Measurements from ENCODE around the gene YOD1. TPM values are rescaled to one million over a fixed set of nuclear protein-coding genes. Genes with fewer than 3 reads are reported as not detected.

YOD1 gene
- total and polyA plus RNA-seq, 7 donors: 1.2 to 7.8 (median 5.2) TPM

DNA sequence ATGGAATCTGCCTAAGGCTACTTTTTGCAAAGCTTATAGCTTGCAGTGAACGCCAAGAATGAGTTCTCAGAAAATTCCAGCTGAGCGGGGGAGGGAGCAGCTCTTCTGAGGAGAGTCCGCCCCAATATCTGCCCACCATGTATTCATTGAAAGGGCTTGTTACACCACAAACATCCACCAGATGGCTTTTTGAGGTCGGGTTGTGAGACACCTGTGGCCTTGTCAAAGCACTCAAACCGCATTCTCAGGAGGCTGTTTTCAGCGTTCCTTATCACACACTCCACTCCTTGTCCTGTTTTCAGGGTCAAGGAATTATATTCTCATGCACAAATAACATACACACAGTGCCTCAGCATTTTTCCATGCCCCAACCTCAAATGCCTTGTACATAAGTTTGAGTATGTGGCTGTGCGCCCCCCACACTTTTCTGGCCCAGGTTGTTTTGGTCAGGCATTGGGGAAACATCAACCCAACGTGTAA, 33.7 kb upstream of the YOD1 start:
- intact Hi-C loops (cut with DNase I): loop anchor here (2.0 kb wide), 1 partner anchor 318 kb away; no protein-coding TSS in a partner anchor
- Histone ChIP-seq H3K4me1 (no peaks in the 10 kb centered on the region), H3K9me3 (no peaks in the 10 kb centered on the region), H3K27ac (no peak overlapping the region), H3K27me3 (no peaks in the 10 kb centered on the region), H3K36me3 (peaks cover 0 to 5% (median under 1%) of the 10 kb centered on the region in 4 donors), H3K4me3 (no peak overlapping the region)
- DNase-seq: no peak
- WGBS, 2 donors: 21 to 24% methylated on average over 8 of the region's 8 CpGs
- TF ChIP-seq POLR2AphosphoS5 (IDR thresholded peaks at IDR 0.05) (no peak), EP300 (IDR thresholded peaks at IDR 0.05) (no peak), POLR2A (IDR thresholded peaks at IDR 0.05) (no peak)
- TF ChIP-seq, protein P1, sequence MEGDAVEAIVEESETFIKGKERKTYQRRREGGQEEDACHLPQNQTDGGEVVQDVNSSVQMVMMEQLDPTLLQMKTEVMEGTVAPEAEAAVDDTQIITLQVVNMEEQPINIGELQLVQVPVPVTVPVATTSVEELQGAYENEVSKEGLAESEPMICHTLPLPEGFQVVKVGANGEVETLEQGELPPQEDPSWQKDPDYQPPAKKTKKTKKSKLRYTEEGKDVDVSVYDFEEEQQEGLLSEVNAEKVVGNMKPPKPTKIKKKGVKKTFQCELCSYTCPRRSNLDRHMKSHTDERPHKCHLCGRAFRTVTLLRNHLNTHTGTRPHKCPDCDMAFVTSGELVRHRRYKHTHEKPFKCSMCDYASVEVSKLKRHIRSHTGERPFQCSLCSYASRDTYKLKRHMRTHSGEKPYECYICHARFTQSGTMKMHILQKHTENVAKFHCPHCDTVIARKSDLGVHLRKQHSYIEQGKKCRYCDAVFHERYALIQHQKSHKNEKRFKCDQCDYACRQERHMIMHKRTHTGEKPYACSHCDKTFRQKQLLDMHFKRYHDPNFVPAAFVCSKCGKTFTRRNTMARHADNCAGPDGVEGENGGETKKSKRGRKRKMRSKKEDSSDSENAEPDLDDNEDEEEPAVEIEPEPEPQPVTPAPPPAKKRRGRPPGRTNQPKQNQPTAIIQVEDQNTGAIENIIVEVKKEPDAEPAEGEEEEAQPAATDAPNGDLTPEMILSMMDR (IDR thresholded peaks at IDR 0.05): peak; percentile 7 to 59 (median 44)

DNA sequence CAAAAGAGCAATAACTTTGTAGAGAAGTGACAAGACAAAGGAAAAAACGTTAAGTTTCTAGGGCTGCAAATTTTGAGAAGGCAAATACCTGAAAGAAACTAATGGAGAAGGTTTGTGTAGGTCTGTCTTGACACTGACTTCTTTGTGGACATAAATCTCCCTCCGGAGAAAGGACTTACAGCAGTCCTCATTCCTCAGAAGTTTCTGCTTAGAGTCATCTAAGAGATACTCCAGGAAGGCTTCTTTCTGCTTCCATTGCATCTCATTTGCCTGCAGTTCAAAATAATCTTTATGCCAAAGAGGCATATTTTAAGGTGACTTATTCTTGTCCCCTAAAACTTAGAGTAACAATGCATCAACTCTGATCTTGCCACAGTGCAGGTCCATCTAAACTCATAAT, 33.2 kb upstream of the YOD1 start:
- H3K9me3 ChIP-seq: no peaks in the 10 kb centered on the region
- no peak overlapping the region for H3K27ac ChIP-seq
- no peak for DNase-seq
- H3K4me3 ChIP-seq: no peak overlapping the region
- H3K36me3 ChIP-seq: peaks cover 0 to 10% (median 4%) of the 10 kb centered on the region in 4 donors
- no peaks in the 10 kb centered on the region for H3K4me1 ChIP-seq
- intact Hi-C loops (cut with DNase I): loop anchor here (2.0 kb wide), 1 partner anchor 319 kb away; no protein-coding TSS in a partner anchor
- no peaks in the 10 kb centered on the region for H3K27me3 ChIP-seq
- WGBS, 2 donors: 51 to 72% methylated on average over 2 of the region's 2 CpGs
- no peak for TF ChIP-seq POLR2A (IDR thresholded peaks at IDR 0.05)
- TF ChIP-seq EP300 (IDR thresholded peaks at IDR 0.05): no peak
- TF ChIP-seq, protein P1 (IDR thresholded peaks at IDR 0.05): no peak
- TF ChIP-seq POLR2AphosphoS5 (IDR thresholded peaks at IDR 0.05): no peak

DNA sequence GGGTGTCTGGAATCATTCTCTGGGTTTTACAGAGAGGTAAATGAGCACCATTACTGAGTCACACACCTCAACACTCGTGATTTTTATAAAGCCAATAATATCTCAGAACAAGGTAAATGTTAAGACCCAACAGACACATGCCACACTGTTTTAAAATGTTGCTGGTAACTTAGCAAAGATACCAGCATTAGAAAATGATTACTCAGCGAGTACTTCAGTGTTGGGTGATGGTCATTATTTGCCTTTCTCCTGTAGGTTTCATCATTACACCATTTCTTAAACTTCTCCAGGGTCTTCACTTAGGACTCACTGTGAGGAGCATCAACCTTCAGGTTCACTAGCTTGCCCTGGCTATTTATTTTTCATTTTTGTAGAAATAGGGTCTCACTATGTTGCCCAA, 30.8 kb upstream of the YOD1 start:
- Histone ChIP-seq H3K27ac (no peak overlapping the region), H3K27me3 (no peaks in the 10 kb centered on the region), H3K36me3 (peaks cover 0 to 12% (median 7%) of the 10 kb centered on the region in 4 donors), H3K9me3 (no peaks in the 10 kb centered on the region), H3K4me1 (peaks cover 0 to 12% (median 0%) of the 10 kb centered on the region in 4 donors), H3K4me3 (no peak overlapping the region)
- TF ChIP-seq, protein P1 (IDR thresholded peaks at IDR 0.05): no peak
- TF ChIP-seq POLR2AphosphoS5 (IDR thresholded peaks at IDR 0.05): no peak
- TF ChIP-seq POLR2A (IDR thresholded peaks at IDR 0.05): no peak
- TF ChIP-seq EP300 (IDR thresholded peaks at IDR 0.05): no peak
- WGBS, 2 donors: 73 to 83% methylated on average over 2 of the region's 2 CpGs
- no peak for DNase-seq
- intact Hi-C loops (cut with DNase I): no loop called here

GRCh38 chr1:207081088-207081487, 30.1 kb upstream of the YOD1 start:
- Histone ChIP-seq H3K27ac (no peak overlapping the region), H3K9me3 (no peaks in the 10 kb centered on the region), H3K4me1 (peaks cover 0 to 13% (median 0%) of the 10 kb centered on the region in 4 donors), H3K36me3 (peaks cover 0 to 12% (median 7%) of the 10 kb centered on the region in 4 donors), H3K27me3 (no peaks in the 10 kb centered on the region), H3K4me3 (no peak overlapping the region)
- TF ChIP-seq, protein P1 (IDR thresholded peaks at IDR 0.05): no peak
- TF ChIP-seq POLR2A (IDR thresholded peaks at IDR 0.05): no peak
- no peak for TF ChIP-seq POLR2AphosphoS5 (IDR thresholded peaks at IDR 0.05)
- no peak for TF ChIP-seq EP300 (IDR thresholded peaks at IDR 0.05)
- intact Hi-C loops (cut with DNase I): no loop called here
- WGBS, 2 donors: 57 to 65% methylated on average over 2 of the region's 2 CpGs
- DNase-seq: no peak

Data from sigmoid colon (tissue), 7 donors.